GM19467 (cell line): Measurements from ENCODE around the gene SLC32A1.

Experiments used
- ATAC-seq: cut with Tn5 transposase; IDR thresholded peaks from one replicate; pipeline ENCODE4 v1.9.1; 2021; ENCODE audit warnings: mild to moderate bottlenecking, moderate library complexity; ENCODE audit not compliant: unreplicated experiment

SLC32A1 gene

GRCh38 chr20:38751360-38751976, 27.2 kb downstream of the SLC32A1 start:
- ATAC-seq: no peak

- ATAC-seq: no peak
Observed at GRCh38 chr20:38752029-38752428, 27.7 kb downstream of the SLC32A1 start.

- ATAC-seq: no peak
Observed at GRCh38 chr20:38754924-38755323, 30.6 kb downstream of the SLC32A1 start.

GRCh38 chr20:38755324-38755910, 31.1 kb downstream of the SLC32A1 start:
- no peak for ATAC-seq

- no peak for ATAC-seq
Observed at GRCh38 chr20:38757145-38757775, 33.0 kb downstream of the SLC32A1 start.

GRCh38 chr20:38759106-38759505, 34.8 kb downstream of the SLC32A1 start:
- no peak for ATAC-seq

- no peak for ATAC-seq
Observed at GRCh38 chr20:38760978-38761377, 36.7 kb downstream of the SLC32A1 start.

- ATAC-seq: no peak
Observed at GRCh38 chr20:38762174-38762573, 37.9 kb downstream of the SLC32A1 start.

- no peak for ATAC-seq
Observed at GRCh38 chr20:38763616-38764015, 39.3 kb downstream of the SLC32A1 start.

GRCh38 chr20:38764567-38765318, 40.5 kb downstream of the SLC32A1 start:
- ATAC-seq: no peak

GRCh38 chr20:38766071-38766470, 41.8 kb downstream of the SLC32A1 start:
- ATAC-seq: no peak

- ATAC-seq: no peak
Observed at GRCh38 chr20:38769376-38770295, 45.4 kb downstream of the SLC32A1 start.

- ATAC-seq: no peak
Observed at GRCh38 chr20:38770546-38770945, 46.3 kb downstream of the SLC32A1 start.

- no peak for ATAC-seq
Observed at GRCh38 chr20:38770970-38771369, 46.7 kb downstream of the SLC32A1 start.

GRCh38 chr20:38771621-38772020, 47.3 kb downstream of the SLC32A1 start:
- no peak for ATAC-seq

- ATAC-seq: no peak
Observed at GRCh38 chr20:38774167-38774566, 49.9 kb downstream of the SLC32A1 start.

- ATAC-seq: no peak
Observed at GRCh38 chr20:38776363-38776762, 52.1 kb downstream of the SLC32A1 start.
